ENCODE measurements around the gene STEAP3. TPM values are rescaled to one million over a fixed set of nuclear protein-coding genes. Genes with fewer than 3 reads are reported as not detected.

The STEAP3 gene
- polyA plus RNA-seq, 1 donor: 23.4 TPM

- no peak for DNase-seq (ENCODE audit: low read depth)
Observed at GRCh38 chr2:119198240-119198840, 25.3 kb upstream of the STEAP3 start.

GRCh38 chr2:119201815-119202214 lies 21.8 kb upstream of the STEAP3 start:
- DNase-seq (ENCODE audit: low read depth): no peak

GRCh38 chr2:119202610-119203310 lies 20.9 kb upstream of the STEAP3 start:
- no peak for DNase-seq (ENCODE audit: low read depth)

GRCh38 chr2:119204525-119204924 lies 19.1 kb upstream of the STEAP3 start:
- no peak for DNase-seq (ENCODE audit: low read depth)

GRCh38 chr2:119205001-119205706 lies 18.5 kb upstream of the STEAP3 start:
- DNase-seq (ENCODE audit: low read depth): no peak

- DNase-seq (ENCODE audit: low read depth): no peak
Observed at GRCh38 chr2:119206201-119206600, 17.4 kb upstream of the STEAP3 start.

GRCh38 chr2:119207447-119207846 lies 16.2 kb upstream of the STEAP3 start:
- no peak for DNase-seq (ENCODE audit: low read depth)

GRCh38 chr2:119208791-119209203 lies 14.8 kb upstream of the STEAP3 start:
- no peak for DNase-seq (ENCODE audit: low read depth)

- no peak for DNase-seq (ENCODE audit: low read depth)
Observed at GRCh38 chr2:119212139-119212800, 11.4 kb upstream of the STEAP3 start.

GRCh38 chr2:119214453-119215037 lies 9.1 kb upstream of the STEAP3 start:
- DNase-seq (ENCODE audit: low read depth): no peak

- no peak for DNase-seq (ENCODE audit: low read depth)
Observed at GRCh38 chr2:119216994-119217393, 6.6 kb upstream of the STEAP3 start.

GRCh38 chr2:119218478-119219064 lies 5.1 kb upstream of the STEAP3 start:
- peak; percentile 14 for DNase-seq (ENCODE audit: low read depth)

- no peak for DNase-seq (ENCODE audit: low read depth)
Observed at GRCh38 chr2:119219873-119220272, 3.8 kb upstream of the STEAP3 start.

- DNase-seq (ENCODE audit: low read depth): no peak
Observed at GRCh38 chr2:119220720-119221301, 2.8 kb upstream of the STEAP3 start.

- DNase-seq (ENCODE audit: low read depth): no peak
Observed at GRCh38 chr2:119221609-119222008, 2.0 kb upstream of the STEAP3 start.

GRCh38 chr2:119222213-119222612 lies 1.4 kb upstream of the STEAP3 start:
- no peak for DNase-seq (ENCODE audit: low read depth)

GRCh38 chr2:119222863-119223520 lies 642 bp upstream of the STEAP3 start:
- no peak for DNase-seq (ENCODE audit: low read depth)

- DNase-seq (ENCODE audit: low read depth): no peak
Observed at GRCh38 chr2:119224391-119225104, 914 bp downstream of the STEAP3 start.

- DNase-seq (ENCODE audit: low read depth): no peak
Observed at GRCh38 chr2:119225105-119225865, 1.7 kb downstream of the STEAP3 start.
